HG03060 (cell line): ENCODE measurements around the gene PLEKHG1.

Experiments used
- ATAC-seq: cut with Tn5 transposase; IDR thresholded peaks from one replicate; pipeline ENCODE4 v1.9.1; 2021; ENCODE audit warnings: low read depth, moderate number of reproducible peaks; ENCODE audit not compliant: unreplicated experiment

PLEKHG1 gene

DNA sequence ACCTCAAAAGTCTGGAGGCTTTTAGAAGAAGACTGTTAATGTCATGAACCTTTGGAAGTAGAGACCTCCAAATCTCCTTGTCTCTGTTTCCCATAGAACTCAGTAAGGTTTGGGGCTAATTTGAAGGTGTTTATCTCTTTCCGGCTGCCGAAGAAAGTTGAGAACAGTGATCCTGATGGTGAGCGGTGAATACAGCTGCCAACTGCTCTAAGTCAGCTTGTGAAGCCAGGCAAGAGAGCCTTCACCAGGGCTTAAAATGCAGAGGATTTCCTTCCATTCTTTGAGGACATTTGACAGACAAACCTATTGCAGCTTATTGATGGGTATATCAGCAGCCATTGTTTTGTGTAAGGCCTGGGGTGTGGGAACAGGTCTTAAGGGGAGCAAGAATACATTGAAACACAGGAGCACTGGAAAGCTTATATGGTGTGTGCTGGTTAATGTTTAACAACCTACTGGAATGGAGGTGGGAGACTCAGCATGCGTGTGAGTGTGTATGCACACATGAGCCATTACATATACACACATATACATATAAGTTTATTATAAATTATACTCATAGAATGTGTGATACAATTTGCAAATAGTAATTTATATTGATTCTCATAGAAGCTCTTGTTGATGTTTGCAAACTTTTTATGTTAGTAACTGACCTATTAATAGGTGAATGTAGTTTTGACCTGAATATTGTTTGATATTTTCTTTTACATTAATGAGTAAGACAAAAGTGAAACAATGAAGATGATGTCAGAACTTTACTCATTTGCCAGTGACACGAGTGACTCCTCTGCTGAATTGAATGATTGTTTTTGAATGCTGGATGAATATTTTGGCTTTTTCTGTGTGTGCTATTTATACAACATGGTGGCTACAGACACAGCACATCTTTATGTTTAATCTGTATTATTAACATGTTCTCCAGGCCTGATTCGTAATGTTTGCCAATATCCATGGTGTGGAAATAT lies 18.1 kb downstream of the PLEKHG1 start:
- no peak for ATAC-seq

DNA sequence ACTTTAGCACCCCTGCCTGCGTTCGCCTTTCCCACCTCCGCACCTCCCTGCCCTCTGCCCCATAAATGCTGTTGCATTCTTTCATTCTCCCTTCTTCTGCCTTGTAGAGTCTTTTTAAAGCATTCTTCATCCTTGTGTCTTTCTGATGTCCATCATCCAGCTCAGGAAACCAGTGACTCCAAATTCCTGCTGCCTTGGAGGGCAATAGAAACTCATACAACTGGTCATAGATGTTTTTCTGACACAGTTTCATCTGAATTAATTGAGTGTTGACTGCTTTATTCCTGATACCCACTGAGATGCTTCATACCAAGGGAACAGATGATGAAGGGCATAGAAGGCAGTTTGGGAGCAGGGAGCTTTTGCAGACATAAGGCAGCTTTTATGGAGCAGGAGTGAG lies 19.6 kb downstream of the PLEKHG1 start:
- ATAC-seq, result no peak

DNA sequence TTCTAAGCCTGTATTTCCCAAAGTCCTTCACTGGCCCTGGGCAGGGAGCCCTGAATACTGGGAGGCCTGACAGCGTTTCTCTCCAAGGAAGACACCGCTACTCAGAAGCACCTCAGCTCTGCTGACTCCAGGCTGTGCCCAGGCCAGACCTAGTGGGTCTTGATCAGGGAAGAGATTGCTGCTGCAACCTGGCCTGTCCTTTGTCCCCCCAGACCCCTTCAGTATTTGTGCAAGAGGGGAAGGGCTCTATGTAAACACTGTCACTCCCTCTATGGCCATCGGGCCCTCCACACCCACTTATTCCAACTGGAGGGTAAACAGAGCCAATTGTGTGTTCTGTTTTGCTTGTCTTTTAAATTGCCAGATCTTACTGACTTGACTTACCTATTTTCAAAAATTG lies 20.6 kb downstream of the PLEKHG1 start:
- ATAC-seq, result no peak

DNA sequence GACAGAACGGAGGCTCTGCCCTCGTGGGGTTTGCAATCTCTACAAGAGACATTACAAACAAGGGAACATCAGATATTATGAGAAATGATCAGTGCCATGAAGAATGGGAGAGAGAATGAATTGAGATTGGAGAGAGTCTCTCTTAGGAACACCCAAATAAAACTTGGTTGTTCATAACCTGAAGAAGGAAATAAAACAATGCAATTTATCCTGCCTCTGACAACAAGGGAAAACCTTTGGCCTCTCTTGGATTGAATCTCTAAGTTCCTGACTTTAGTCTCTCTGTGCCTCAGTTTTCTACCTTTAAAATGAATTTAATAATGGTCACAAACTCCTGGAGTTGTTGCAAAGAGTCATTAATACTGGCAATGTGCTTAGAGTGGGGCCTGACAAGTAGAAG lies 21.1 kb downstream of the PLEKHG1 start:
- ATAC-seq, result no peak

DNA sequence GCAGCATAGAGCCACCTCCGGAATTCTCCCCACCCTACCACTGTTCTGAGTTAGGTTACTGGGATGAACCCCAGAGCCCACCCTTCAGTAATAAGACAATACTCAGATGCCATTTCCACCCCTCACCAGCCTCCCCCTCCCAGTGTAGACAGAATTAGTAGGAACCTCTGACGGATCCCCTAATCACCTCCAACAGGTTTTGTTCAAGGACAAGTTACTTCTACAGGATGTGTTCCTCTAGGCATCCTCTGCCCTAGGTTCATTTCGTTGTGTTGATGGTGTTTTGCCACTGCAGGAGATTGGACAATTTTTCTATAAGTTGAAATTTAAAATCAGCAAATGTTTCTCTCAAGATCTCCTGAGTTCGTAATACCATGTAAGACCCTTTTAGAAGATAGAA lies 22.8 kb downstream of the PLEKHG1 start:
- ATAC-seq, result no peak

DNA sequence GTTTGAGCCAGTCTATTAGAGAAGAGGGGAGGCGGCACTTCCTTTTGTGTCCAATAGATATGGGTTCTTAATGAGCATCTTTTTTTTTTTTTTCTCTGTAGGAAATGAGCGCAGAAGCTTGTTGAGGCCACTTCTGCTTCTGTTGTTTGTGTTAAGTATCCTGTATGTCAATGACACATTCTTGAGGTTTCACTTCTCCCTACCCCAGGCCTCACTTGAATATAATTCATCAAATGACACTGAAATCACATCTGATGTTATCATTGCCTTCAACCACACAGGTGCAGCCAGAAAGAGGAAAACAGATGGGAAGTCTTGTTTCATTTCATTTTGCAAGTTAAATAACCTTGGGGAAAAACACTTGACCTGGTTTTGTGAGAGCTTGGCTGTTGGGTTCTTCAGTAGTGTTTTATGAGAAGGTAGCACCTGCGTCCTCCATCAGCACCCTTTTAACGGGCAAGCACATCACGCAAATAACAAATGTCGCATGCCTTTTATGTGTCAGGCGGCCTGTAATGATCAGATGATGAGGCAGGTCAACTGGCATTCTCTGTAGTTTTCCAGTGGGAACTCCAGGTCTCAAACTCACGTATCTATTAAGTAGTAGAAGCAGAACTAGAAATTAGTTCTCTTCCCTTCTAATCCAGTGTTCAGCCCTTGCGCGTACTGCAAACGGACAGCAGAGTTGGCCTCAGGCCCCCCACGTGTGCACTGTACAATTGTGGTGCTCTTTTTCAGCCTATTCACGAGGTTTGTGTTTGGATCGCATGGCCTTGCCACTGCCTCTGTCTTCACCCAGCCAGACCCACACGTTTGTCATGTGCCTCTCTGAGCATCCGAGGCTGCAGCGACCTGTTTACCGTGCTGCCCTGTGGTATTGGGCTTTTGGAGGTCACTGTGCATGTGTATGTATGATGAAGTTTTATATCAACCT lies 23.5 kb downstream of the PLEKHG1 start:
- peak; percentile 97 for ATAC-seq

DNA sequence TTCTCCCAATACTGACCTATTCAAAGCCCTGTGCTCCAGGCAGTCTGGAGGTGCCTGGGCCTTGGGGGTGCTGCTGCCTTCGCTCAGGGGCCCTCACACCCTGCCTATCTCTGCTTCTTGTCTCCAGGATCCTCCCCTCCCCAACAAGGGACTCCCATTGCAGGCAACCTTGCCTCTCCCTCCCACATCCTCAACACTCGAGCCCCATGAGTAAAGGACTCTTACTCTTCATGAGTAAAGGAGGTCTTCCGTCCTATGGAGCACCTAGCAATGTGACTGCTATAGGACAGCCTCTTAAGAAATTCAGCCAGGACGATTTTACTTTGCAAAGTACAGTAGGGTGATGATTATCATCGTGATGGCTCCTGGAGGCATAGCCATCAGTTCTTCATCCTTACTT lies 24.5 kb downstream of the PLEKHG1 start:
- ATAC-seq, result no peak

DNA sequence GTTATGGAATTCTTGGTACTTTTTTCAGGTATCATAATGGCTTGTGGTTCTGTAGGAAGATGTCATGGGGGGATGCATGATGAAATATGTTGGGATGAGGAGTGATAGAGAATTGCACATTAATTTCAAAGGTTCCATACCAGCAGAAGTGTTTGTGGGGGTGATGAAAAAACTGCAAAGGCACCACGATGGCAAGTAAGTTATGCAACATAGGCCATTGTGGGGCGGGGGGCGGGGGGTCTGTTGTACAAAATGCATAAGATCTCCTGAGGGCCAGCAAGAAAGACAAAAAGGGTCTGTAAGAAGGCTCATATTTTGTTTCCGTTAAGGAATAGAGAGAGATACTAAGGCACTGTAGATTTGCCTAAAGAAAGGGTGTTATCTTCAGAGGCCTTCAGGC lies 26.2 kb downstream of the PLEKHG1 start:
- no peak for ATAC-seq

DNA sequence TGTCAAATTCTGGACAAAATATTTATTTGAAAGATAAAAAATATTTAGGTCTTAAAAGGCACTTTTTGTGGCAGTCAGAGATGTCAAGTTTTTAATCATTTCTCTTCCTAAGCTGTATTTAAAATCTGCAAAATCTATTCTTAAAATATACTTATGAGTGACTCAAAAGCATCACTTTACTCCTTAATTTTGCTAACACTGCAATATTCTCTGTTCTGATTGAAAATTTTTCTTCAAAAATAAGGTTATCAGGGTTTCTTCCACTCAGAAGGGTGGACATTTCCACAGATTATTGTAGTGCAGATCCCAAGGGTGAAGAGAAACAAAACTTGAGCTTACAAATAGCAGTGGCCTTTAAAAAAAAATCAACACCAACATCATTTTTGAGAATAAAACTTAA lies 27.5 kb downstream of the PLEKHG1 start:
- ATAC-seq, result no peak

DNA sequence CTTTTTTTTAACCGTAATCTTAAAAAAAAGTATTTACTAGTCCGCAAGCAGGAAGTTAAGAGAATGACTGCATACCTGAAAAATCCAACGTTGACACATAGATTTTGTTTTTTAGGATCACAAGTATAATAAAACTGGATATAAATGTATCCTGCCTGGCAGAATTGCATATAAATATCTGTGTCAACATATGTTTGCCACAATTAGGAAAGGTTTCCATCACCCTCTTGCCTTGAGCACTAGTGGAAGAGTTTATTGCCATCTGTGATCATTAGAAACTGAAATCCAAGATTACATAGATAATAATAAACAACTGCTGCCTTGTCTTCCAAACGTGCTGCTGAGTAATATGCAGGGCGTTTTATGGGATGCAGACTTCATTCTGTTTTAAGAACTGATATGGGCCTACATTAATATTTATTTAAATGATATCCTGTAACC lies 27.9 kb downstream of the PLEKHG1 start:
- ATAC-seq, result no peak

DNA sequence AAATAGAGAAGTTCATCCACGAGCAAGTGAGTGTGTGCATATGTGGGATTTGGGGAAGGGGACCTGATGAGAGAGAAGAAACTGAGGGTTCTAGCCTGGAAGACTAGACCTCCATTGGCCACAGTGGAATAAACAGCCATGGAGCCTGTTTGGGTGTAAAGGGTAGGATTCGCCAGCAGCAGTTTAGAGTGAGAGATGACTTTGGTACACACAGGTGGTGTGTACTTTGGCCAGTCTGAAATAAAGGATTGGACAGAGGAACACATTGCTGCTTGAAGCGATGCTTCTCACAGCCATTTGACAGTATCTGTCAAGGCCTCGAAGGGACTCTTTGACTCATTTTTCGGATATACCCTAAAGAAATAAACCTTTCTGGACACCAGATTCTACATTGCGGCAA lies 29.2 kb downstream of the PLEKHG1 start:
- ATAC-seq, result no peak

DNA sequence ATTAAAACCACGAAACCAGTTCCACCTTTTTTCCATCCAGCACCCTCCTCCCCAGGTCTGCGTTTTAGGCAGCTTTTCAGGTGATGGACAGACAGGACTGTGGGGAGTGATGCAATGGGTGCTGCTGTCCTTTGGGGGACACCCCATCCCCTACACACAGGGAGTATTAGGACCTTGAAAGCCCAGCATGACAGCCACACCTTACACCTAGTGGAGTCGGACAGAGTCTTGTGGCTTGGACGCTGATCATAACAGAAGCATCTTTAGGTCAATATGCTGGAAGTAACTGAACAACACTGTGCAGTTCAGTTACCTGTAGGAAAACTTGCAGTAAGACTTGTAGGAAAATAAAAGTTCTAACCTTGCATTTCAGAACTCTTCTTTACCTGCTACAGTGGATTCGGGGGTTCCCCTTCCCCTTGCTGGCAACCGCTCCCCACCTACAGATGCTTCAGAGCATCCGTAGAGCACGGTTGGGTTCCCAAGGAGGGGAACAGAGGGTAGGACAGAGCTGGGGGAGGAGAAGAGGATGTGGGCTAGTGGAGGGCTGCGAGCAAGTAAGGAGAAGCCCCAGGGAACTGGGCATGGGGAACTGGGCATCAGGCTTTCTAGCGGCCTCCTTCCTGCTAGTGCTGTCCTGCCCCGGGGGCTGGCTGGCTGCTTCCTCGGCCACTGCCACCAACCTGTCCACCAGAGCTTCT lies 31.7 kb downstream of the PLEKHG1 start:
- no peak for ATAC-seq

DNA sequence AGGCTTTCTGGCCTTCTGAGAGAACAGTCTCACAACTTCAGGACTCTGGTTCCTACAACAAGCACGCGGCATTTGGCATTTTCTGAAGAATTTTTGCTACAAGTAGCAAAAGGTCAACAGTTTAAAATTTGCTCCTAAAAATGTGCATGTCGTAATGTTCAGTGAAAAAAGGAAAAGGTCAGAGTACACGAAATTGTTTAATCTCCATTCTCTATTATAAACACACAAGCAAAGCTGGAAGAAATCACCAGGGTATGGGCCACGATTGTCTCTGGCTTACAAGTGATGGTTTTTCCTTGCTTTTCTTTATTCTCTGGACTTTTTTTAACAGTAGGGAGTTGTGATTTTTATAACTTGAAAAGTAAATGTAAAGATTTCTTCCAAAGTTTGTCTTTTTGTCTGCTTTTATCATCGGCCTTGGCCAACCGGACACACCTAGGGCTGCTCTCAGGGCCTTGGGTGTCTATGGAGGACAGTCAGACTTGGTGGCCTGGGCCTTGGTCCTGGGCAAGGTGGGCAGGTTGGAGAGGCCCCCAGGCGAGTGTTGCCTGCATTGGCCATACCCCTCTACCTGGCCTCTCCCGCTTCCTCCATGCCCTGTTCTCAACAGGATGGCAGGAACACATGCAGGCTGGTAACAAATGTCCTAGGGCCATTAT lies 32.4 kb downstream of the PLEKHG1 start:
- no peak for ATAC-seq

DNA sequence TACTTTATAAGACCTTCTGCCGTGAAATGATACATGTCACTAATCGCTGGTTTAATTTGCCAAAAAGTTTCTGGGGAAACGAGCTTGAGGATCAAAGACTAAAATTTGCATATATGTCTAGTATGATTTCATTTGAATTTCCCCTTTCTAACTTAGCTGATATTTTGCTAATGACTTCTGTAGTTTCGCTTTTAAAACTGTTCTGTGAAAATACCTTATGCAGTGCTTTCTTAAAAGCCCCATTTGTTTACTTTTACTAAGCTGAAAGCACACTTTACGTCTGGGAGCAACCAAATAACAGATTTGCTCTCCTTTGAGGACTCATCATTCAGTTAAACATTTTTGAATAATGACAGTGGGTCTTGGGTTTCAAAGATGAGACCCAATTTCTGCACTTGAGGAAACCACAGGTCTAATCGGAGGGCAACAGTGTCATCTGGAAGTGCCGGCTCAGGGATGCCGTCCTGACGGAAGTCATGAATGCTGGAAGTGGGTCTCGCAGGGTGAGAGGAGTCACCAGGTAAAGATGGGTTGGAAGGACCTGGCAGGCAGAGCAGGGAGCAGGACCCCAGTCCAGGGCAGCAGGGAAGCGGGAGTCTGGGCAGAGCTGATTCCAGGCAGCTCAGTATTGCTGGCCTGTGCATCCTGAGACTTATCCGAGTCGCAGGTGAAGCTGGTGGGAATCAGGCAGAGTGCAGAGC lies 33.2 kb downstream of the PLEKHG1 start:
- ATAC-seq, result no peak

DNA sequence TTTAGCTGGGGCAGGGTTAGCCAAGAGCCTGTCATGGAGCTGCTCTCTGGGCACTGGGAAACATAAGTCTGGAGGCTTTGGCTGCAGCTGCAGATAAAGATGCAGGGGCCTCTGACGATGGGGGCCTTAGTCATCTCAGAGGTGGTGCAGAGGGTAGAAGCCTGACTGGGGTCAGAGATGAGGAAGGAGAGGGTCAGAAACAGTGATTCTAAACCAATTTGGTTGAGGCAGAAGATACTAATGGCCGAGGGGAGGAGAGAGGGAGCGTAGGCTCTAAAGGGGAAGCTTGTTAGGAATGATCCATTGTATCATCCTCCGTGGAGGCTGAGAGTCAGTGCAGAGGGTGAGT lies 33.8 kb downstream of the PLEKHG1 start:
- no peak for ATAC-seq

DNA sequence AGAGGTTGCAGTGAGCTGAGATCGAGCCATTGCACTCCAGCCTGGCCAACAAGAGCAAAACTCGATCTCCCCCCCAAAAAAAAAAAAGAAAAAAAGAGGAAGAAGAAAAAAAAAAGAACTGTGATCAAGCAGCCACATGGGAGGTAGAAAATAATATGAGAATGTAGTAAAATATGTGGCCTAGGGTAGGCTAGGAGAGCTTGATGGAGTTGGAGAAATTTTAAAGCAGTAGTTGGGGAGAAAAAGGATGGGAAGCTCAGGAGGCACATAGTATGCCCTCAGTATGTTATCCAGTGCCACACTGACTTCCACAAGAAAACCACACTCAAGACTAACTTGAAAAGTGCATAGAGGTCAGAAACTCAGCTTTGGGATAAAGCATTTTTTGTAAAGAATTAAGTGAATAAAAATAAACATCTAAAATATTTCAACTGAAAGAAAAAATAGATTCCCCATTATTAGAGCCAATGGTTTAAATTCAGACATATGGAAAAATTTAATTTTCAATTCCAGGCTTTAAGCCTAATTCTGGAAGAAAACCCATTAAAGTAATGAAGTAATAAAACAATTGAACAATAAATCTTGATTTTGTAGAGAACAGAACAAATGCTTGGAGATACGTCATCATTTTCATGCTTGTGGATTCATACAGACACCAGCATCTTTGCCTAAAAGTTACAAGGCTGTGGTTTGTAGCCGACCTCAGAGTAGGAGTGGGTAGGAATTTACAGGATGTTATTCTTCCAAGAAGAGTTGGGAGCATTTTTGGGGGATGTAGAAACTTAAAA lies 34.7 kb downstream of the PLEKHG1 start:
- ATAC-seq, result no peak

DNA sequence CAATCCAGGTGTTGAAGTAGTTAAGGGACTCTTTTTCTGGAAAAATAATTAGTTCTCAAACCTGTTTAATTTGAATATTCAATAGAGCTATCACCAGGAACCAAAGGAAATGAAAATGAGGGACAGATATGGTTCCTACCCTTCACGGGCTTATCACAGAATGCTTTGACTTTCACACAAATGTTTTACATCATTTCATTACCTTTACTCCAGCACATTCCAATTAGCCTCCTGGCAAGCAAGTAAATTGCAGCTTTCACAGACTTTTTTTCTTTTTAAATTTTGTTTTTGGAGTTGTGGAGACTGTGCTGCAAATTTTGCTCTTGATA lies 35.2 kb downstream of the PLEKHG1 start:
- no peak for ATAC-seq

DNA sequence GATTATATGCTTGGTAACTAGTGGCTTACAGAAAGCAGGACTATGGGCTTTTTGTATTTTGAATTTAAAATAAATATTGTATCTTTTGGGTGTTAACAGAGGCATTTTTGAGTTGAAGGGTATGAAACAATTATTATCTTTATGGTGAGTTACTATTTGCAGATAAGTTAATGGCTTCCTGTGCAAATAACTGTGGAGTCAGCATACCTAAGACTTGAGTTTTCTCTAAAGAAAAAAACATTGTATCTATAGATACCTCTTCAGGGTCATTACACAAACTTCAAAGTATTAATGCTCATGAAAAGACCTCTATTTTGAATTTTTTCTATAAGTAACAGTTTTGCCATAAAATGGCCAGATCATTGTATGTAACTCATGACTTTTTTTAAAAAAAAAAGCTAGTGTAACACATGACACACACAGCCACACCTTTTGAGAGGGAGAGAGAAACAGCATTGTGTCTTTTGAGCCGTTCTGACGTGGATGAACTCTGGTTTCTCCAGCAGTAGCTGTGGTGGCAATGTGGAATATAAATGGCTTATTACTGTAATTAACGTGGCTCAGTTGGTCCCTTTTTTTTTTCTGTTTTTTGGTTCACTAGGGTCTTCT lies 36.3 kb downstream of the PLEKHG1 start:
- no peak for ATAC-seq

DNA sequence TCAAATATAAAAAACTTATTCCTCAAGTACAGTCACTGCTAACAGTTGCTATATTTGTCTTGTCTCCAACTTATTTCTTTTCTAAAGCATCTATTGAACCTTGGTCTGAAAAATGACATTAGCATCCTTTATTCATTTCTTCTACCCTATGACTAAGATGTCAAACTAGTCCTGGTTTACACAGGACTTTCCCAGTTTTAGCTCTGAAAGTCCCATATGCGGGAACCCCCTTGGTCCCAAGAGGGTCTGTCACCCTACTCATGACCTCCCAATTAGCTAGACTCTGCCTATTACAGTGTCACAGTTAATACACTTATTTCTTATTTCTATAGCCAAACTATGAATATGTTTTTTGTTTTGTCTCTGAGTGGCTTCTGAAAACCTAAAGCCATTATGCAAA lies 37.1 kb downstream of the PLEKHG1 start:
- peak; percentile 31 for ATAC-seq
